ENCODE results near the gene APBA2. TPM values are rescaled to one million over a fixed set of nuclear protein-coding genes. Genes with fewer than 3 reads are reported as not detected.

The APBA2 gene
- total and polyA plus RNA-seq, 2 donors from 2014 or later: 1.0 to 6.1 TPM

- intact Hi-C loops (cut with DNase I): no loop called here
- peak in 1 of 5 donors; percentile 54 for DNase-seq
These were observed 250.2 kb downstream of the APBA2 start for GRCh38 chr15:29135702-29136646.

GRCh38 chr15:29138260-29138659 is 252.5 kb downstream of the APBA2 start:
- Histone ChIP-seq H3K4me1 (ENCODE audit: control insufficient read depth in 2 of 3, insufficient read depth in 2 of 3, low read depth in 1 of 3, low read length in 3 of 3) (peaks cover 0 to 2% (median 0%) of the 10 kb centered on the region in 3 donors), H3K27me3 (ENCODE audit: control insufficient read depth, insufficient read depth, low read length) (no peaks in the 10 kb centered on the region), H3K36me3 (ENCODE audit: control insufficient read depth in 2 of 3, insufficient read depth in 3 of 3, low read length in 3 of 3) (no peaks in the 10 kb centered on the region), H3K9ac (ENCODE audit: low read length in 3 of 3) (no peak overlapping the region), H3K27ac (ENCODE audit: low read depth in 2 of 2, low read length in 2 of 2) (no peak overlapping the region), H3K9me3 (ENCODE audit: control insufficient read depth in 2 of 3, insufficient read depth in 1 of 3, low read length in 3 of 3) (no peaks in the 10 kb centered on the region), H3K4me3 (ENCODE audit: low read length in 3 of 3) (no peak overlapping the region)
- DNase-seq: no peak
- no peak for FAIRE-seq
- intact Hi-C loops (cut with DNase I): no loop called here
- TF ChIP-seq CTCF (IDR thresholded peaks at IDR 0.05; ENCODE audit: borderline replicate concordance, extremely low read depth, insufficient read depth): no peak

More at GRCh38 chr15:29135702-29136646, 250.2 kb downstream of the APBA2 start:
- no peak for TF ChIP-seq CTCF (IDR thresholded peaks at IDR 0.05; ENCODE audit: borderline replicate concordance, extremely low read depth, insufficient read depth)
- H3K27ac ChIP-seq (ENCODE audit: low read depth in 2 of 2, low read length in 2 of 2): no peak overlapping the region
- no peaks in the 10 kb centered on the region for H3K27me3 ChIP-seq (ENCODE audit: control insufficient read depth, insufficient read depth, low read length)
- H3K4me1 ChIP-seq (ENCODE audit: control insufficient read depth in 2 of 3, insufficient read depth in 2 of 3, low read depth in 1 of 3, low read length in 3 of 3): peaks cover 0 to 2% (median 0%) of the 10 kb centered on the region in 3 donors
- no peaks in the 10 kb centered on the region for H3K9me3 ChIP-seq (ENCODE audit: control insufficient read depth in 2 of 3, insufficient read depth in 1 of 3, low read length in 3 of 3)
- H3K9ac ChIP-seq (ENCODE audit: low read length in 3 of 3): no peak overlapping the region
- no peak overlapping the region for H3K4me3 ChIP-seq (ENCODE audit: low read length in 3 of 3)
- no peaks in the 10 kb centered on the region for H3K36me3 ChIP-seq (ENCODE audit: control insufficient read depth in 2 of 3, insufficient read depth in 3 of 3, low read length in 3 of 3)
- no peak for FAIRE-seq

- no peak overlapping the region for H3K4me3 ChIP-seq (ENCODE audit: low read length in 3 of 3)
- no peak for TF ChIP-seq CTCF (IDR thresholded peaks at IDR 0.05; ENCODE audit: borderline replicate concordance, extremely low read depth, insufficient read depth)
- peaks cover 0 to 2% (median 0%) of the 10 kb centered on the region in 3 donors for H3K4me1 ChIP-seq (ENCODE audit: control insufficient read depth in 2 of 3, insufficient read depth in 2 of 3, low read depth in 1 of 3, low read length in 3 of 3)
- H3K36me3 ChIP-seq (ENCODE audit: control insufficient read depth in 2 of 3, insufficient read depth in 3 of 3, low read length in 3 of 3): no peaks in the 10 kb centered on the region
- H3K27ac ChIP-seq (ENCODE audit: low read depth in 2 of 2, low read length in 2 of 2): no peak overlapping the region
- no peak overlapping the region for H3K9ac ChIP-seq (ENCODE audit: low read length in 3 of 3)
- DNase-seq (no peak), FAIRE-seq (no peak)
- intact Hi-C loops (cut with DNase I): no loop called here
- no peaks in the 10 kb centered on the region for H3K9me3 ChIP-seq (ENCODE audit: control insufficient read depth in 2 of 3, insufficient read depth in 1 of 3, low read length in 3 of 3)
- H3K27me3 ChIP-seq (ENCODE audit: control insufficient read depth, insufficient read depth, low read length): no peaks in the 10 kb centered on the region
These were observed 253.3 kb downstream of the APBA2 start for GRCh38 chr15:29139072-29139471.
